NCI-H1048 (cell line): ENCODE results near the gene TCF4.

Experiments
- DNase-seq: peaks from one replicate; lab custom pipeline; 2025; lab: John Stamatoyannopoulos, UW

The TCF4 gene

DNA sequence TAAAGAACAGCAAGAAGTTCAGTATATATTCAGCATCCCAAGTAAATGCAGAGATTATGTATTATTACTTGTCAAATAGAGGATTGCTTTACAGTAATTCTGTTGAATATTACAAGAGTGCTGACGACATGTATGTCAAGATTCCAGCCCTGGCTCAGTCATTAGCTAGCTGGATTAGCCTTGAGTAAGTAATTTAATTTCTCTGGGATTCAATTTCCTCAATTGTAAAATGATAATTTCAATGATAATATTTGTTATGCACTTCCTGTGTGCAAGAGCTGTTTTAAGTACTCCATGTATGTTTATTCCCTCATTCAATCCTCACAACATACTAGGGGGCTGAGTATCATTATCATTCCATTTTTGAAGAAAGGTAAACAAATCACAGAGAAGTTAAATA, 44.0 kb downstream of the TCF4 start:
- no peak for DNase-seq

DNA sequence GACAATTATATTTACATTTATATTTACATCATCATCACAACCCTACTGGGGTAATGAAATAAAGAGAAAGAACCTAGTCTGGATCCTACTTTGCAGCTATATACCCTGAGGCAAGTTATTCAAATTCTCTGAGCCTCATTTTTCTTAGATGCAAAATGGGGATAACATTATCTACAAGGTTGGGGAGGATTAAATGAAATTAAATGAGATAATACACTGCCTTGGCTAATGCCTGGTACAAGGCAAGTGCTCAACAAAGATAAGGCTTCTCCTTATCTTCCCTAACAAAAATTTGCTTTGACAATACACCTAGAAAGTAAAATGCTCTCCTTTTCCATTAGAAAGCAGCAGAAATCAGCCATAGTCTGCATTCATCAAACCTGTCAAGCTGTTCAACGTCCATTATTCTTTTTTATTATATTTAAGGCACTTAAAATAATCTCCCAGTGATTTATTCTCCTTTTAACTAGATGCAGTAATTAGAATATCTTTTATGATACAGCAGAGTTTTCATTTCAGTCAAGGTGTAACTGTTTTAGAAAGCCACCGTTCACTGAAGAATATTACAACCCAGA, 44.8 kb downstream of the TCF4 start:
- no peak for DNase-seq

DNA sequence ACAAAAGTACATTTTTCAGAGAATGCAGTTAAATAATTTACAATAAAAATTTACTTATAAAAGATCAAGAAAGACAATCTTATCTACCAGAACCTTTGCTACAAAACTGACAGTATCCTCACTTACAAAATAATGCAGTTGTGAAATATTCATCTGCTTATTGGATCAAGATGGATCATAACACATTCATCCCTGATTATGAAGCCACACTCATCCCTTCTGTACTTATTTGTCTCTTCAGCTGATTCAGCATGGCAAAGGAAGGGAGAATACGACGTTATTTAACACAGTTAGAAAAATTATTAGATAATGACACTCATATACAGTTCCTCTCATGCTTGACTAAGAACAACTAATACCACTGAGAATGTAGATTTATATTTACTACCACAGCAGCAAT, 46.4 kb downstream of the TCF4 start:
- DNase-seq = no peak

DNA sequence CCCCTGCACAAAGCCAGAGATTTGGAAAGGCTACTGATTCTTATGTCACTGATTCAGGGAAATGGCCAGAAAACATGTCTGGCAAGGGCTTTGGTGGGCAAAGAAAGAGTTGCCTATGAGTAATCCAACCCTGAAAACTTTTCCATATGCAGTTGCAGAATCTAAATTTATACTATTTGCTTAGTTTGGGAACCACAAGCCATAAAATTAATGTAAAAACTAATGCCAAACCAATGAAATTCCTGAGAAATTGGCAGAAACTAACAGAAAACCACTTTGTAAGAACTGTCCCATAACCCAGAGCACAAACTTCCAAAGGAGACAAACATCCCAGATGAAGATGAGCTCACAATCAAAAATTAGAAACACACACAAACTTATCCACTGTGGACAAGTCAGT, 48.8 kb downstream of the TCF4 start:
- no peak for DNase-seq

DNA sequence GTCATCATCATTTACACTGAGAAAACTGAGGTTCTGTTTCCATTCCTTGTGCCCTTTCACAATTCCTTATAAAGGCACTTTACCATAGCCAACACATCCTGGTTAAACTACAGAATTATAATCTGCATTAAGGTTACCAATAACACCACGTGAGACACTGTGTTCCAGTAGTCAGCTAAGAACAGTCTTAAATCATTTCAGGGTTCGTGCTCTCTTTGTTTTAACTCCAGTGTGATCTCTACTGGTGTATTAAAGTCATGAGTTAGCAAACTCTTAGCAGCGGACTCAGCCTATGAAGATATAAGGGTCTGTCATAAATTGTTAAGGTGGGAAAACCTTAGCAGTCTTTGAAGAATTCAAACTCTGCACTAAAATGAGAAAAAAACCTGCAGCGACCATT, 53.0 kb downstream of the TCF4 start:
- no peak for DNase-seq

DNA sequence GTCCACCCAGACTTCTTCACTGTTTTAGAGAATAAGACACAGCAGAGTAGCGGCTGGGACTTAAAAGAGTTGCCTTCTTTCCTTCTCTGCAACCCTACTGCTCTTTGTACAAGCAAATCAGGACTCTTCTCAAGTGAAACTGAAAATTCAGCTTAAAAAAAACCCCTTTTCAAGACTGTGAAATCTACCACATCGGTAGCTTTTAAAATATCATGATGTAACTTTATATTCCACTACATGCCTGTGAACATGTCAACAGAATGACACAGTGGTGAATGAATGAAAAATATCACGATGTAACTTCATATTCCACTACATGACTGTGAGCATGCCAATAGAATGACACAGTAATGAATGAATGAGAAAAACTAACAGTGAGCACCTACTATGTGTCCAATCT, 53.4 kb downstream of the TCF4 start:
- no peak for DNase-seq

DNA sequence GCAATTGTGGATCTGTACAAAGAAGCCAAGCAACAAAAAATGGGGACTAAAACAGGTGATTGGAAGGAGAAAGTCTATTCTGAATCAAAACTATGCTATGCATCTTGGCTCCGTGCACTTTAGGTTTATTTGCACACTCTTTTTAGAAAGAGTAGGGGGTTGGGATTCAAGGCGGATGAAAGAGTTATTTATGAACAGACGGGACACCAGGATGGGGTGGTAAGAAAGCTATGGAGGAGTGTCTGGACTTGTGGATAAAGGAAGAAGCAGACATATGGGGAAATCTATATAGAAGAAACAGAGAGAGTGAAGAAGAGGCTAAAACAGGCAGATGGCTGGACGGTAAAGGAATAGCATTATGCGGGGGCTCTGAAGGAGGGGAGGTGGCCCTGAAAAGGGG, 57.8 kb downstream of the TCF4 start:
- DNase-seq = no peak

DNA sequence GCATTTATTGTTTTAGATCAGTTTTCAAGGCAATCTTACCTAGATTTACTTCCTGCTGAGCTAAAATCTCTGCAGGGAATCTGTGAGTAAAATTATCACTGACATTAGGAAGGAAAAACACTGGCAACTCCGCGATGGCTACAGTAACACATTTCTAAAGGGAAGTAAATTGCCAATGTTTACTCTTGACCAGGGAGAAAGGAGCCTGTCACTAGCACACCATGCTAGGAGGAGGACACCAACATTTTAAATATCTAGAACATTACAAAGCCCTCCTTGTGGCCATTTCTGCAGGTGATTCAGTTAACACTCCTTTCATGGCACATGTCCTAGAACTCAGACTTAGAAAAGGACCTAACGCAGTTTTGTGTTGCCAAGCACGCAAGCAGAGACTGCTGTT, 58.4 kb downstream of the TCF4 start:
- DNase-seq = no peak

DNA sequence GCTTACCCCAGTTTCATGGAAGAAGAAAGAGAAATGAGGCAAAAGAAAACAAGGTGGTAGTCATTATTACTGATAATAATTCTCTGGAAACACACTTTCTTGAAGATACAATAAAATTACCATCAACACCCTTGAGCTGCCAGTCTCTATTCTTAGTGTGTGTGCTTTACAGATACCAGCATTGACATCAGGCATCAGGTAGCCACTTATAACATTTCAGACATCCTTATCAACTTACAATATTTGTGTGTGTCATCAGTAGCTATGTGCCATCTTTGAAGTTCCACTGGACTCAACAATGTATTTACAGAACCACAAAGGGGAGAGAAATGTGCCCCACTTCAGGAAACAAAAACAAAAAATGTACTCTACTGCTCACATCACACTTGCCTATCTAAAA, 62.1 kb downstream of the TCF4 start:
- DNase-seq = no peak

DNA sequence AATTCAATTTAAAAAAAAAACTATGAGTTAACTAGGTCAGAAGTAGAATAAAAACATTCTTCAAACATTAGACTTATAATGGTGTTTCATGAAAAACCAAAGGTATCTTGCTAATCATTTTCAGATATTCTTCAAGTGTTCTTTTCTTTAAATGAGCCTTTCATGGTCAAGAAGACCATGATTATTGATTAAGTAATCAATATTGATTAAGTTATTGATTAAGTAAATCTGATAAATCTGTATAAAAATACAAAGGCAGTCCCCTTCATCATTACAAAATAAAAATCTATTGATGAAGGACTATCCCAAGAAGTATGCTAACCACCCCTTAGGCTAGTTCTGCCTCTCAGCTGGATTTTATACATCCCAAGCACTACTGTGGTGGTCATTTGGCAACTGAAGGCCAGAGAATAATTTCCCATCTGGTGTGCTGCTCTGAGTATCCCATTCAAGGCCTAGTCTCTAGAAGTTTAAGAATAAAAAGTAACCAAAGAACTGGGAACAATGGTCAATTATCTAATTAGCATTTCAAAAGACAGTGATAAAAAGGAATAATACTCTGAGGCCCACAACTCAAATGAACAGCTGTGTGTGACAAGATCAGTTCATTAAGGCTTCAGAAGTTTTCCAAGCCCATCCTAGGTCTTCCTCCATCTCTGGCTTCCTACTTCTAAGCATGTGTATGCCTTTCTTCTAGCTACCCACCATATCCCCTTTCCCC, 63.5 kb downstream of the TCF4 start:
- DNase-seq = no peak

DNA sequence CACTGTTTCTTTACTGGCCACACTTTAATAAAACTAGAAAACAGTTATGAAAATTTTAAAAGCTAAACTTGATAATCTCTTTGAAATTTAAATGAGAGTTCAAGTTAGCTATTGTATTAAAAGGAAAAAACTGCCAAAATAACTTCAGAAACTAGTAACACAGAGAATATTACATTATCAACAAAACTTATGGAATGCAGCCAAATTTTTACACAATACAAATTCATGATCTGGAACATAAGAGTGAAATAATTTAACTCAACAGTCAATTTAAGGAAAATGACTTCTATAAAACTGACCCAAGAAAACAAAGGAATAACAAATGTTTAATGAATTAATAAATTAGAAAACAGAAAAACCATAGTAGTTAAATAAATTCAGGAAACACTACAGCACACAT, 65.0 kb downstream of the TCF4 start:
- no peak for DNase-seq

DNA sequence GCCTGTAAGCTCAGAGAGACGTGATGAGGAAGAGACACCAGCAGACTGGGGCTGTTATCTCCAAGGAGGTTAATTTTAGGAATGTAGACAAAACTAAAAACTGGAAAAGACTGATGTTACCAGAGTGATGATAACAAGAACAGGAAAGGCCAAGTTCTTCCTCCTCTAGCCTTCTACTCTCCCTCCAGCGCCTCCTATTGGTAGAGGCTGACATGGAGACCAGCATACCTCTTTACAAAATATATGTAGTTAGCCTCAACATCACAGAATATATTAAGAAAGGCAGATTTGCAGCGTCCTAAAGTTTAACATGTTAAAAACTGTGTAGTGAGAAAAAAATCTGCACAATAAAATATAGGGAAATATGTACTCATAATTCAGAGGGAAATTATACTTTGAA, 66.0 kb downstream of the TCF4 start:
- no peak for DNase-seq

DNA sequence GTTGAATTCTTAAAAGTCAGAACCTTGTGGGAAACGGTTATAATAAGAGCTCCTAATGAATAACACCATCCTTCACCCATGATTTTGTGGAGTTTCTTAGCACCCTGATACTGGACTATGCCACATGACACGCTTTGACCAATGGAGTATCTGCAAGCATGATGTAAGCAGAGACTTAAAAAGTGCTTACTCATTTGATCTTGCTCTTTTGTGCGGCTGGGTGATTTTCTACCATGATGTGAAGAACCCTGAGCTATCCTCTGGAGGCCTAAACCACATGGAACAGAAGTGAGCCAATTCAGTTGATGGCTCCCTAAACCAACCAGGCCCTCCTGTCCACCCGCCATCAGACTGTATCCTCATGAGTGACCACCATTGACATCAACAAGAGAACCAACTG, 70.9 kb downstream of the TCF4 start:
- no peak for DNase-seq

DNA sequence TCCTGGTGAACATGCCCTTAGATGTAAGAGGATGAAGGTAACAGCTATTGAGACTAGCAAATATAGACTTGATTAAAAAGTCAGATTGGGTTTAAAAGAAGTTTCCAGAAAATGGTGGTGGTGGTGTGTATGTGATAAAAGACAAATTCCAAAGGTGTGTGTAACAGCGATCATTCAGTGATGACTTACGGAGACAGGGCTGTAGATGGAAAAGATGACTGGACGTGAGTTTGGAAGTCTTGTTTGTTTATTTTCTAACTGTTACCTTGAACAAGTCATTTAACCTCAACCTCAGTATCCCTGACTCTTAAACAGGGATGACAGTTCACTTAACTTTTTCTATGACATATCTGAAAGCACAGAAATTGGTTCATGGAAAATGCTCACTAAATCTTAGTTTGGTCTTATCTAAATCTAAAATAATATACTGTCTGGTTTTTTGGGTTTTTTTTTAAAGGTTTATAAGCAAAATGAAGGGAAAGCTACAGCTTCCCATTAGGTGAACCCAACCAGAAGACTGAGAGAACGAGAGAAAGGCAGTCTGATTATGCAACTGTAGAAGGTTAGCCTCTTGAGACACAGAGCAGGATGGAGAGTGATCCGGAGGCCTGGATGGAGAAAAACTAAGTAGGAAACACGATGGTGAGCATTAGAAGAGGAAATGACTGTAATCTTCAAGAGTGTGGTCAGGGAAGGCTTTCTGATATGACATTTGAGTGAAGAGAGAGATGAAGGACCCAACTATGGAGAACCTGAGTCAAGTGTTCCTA, 71.9 kb downstream of the TCF4 start:
- no peak for DNase-seq

DNA sequence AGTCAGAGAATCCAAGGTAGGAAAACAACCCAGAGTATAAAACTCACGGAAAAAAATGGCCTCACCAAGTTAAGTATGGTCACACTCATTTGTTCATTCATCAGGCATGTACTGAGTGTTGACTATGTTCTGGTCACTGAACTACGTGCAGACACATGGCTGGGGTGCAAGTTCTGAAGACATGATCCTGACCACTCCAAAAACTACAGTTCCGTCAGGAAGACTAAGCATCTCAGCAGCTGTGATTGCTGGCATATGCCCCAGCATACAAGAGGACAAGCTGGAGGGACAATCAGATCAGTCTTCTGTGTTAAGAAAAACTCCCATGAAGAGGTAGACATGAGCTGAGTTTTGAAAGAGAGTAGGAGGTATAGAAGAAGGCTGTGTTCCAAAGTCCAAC, 72.8 kb downstream of the TCF4 start:
- DNase-seq = no peak

DNA sequence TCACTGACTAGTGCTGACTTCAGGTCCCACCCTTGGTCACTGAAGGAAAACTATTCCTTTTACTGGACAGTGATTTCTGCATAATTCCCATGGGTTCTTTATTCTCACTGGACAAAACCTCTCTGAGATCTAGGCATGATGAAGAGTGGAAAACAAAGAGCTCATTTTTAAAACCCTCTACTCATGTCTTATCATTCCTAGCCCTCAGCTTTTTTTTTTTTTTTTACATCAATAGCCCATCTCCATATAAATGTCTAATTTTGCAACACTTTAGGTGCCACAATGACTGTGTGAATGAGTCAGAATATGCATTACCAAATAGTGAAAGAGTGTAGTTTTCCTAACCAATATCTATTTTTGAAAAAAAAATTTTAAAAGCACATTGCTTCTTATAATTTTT, 74.8 kb downstream of the TCF4 start:
- DNase-seq = no peak

DNA sequence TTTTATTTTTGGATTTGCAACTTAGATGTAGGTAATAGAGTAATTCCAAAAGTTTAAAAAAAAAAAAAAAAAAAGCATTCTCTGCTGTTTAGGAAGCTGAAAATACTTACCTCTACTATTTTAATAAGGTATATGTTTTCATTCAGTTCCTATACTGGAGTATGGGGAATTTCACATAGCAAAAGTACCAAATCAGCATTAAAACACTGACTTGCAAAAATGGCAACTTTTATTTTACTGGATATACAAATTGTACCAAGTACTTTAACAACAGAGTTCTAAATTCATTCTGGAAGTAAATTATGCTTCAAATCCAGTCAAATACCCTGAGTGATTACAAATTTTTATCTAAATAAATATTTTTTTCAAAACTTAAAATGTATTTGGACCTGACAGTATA, 76.7 kb downstream of the TCF4 start:
- no peak for DNase-seq

DNA sequence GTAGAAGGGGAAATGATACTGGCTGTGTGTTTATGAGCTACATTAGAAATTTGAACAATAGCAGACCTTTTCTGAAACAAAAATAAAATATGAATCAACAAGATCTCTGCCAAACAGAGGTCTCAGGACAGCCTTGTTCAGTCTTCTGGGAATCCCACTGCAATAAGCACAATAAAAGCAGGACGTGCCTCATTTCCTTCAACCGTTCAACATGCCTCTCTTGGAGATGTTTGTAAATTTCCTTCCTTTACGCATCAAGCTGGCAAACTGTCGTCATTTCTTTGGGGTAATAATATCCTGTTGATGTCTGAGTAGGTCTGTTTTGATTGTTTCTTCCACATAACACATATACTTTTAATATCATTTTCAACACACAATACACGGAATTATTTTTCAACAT, 77.2 kb downstream of the TCF4 start:
- no peak for DNase-seq

DNA sequence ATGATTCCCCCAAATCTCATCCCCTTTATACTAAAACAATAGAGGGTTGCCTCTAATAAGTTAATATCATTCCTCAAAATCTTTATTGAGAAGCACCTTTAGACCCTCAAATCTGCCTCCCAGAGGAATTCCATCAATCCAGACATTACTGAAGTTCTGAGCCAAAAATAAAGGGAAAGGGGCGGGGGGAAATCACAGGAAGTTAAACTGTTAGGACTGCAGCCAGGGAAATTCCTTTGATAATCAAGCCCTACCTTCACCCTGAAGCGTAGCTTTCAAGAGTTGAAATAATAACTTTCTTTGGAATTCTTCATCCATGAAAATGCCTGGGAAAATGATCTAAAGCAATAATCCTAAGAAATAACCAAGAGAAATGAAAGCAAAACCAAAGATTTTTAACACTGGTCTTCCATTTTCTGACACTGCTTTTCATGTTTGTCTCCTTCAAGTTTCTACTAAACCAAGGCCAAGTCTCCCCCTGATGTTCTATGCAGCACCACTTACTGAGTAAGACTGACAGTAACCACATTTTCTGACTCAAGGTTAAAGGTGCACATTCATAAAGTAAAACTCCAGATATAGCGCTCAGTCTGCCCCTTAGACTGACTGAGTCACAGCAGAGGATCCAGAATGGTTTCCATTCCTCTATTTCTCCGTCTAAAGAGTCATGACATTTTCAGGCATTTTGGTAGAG, 78.2 kb downstream of the TCF4 start:
- DNase-seq = no peak

DNA sequence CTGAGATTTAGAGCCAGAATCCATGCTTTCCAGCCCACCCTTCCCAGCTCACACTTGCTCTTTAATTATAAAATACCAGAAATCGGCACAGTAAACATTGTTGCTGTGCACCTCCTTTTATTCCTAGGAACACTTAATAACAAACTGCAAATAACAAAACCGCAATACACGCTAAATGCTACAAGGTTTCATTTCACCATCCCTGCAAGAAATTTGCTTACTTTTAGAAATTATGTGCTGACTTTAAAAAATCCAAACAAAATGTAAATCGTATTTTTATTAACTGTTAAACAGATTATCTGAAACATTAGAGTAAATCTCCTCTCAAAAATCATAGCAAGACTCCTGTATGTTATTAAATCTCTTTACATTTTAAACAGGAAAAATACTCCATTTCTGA, 79.3 kb downstream of the TCF4 start:
- no peak for DNase-seq

DNA sequence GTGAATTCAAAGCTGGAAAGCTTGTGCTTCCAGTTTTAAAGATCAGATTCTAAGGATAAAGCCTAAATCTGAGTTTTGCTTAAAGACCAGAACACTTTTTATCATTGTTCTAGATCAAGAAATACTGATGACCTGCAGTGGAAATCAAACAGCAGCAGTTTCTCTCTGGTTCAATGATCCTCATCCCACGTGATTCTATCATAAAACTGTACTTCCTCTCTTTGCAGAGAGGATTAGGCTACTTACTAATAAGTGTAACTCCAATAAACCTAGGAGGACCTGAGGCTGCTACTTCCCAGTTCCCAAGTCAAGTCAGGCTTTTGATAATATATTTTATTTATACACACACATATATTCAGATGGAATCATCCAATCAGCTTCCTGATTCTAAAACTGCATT, 81.9 kb downstream of the TCF4 start:
- DNase-seq = no peak

DNA sequence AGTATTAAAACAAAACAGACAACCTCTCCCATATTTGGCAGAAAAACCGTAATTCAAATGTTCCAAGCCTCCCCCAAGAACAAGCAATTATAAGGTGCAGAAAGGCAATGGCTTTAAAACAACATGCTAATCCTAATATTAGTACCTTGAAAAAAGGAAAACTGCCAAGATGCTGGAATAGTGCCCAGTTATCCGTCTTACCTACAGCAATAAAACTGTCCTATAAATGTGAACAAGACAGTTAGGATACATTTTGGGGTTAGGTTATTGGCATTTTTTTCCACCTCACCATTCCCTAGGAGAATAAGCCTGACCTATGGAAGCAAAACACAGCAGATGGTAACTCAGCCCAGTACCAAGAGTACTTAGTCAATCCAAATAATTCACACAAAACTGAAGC, 83.2 kb downstream of the TCF4 start:
- DNase-seq = no peak
